GM12892 (cell line): Measurements from ENCODE around the gene TIGAR.
A peak's percentile ranks its signal among the peaks of the same experiment; 100 is the strongest.

Experiments used
- POLR2A ChIP-seq: IDR thresholded peaks from 2 replicates; pipeline ENCODE4 v1.6.1; 2011; ENCODE audit warnings: low read depth, low read length, control low read depth
- POLR2AphosphoS5 ChIP-seq: IDR thresholded peaks from 2 replicates; pipeline ENCODE4 v1.6.1; 2011; ENCODE audit warnings: low read depth, low read length, control low read depth
- TAF1 ChIP-seq: IDR thresholded peaks from 2 replicates; pipeline ENCODE4 v1.6.1; 2011; ENCODE audit warnings: low read depth, mild to moderate bottlenecking, control low read depth, low read length, borderline replicate concordance

DNA sequence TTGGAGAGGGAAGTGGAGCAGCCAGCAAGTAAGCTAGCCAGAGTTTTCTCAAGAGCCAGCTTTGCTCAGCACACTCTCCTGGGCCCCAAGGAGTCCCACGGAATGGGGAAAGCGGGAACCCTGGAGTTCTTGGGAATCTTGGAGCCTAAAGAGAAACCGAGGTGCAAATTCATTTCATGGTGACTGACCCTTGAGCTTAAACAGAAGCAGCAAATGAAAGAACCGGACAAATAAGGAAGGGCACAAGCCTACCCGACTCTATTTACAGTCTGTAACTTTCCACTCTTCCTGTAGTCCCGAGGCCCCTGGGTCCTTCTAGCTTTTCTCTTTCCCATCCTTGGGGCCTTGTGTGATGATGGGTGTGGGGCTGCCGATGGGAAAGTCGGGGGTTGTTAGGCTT lies 18.1 kb upstream of the TIGAR start:
- TF ChIP-seq POLR2AphosphoS5, result 0 out of 2 replicates have a peak, but pooled peaks have one; percentile 19
- TF ChIP-seq TAF1, result no peak
- no peak for TF ChIP-seq POLR2A
